Metanephros (tissue), 2 donors: Measurements from ENCODE around the gene POLR2L. TPM values are rescaled to one million over a fixed set of nuclear protein-coding genes. Genes with fewer than 3 reads are reported as not detected.

ENCODE experiments used
- small RNA-seq: library from RNA; depleted of rRNA; stranded (forward); fragments of <200 nt; gene quantifications from one replicate; pipeline ENCODE3, GENCODE V24; 2014; ENCODE audit warnings: low replicate concordance
- total RNA-seq: library from RNA; depleted of rRNA; stranded (reverse); fragments of >200 nt; gene quantifications from one replicate; pipeline ENCODE4 v1.2.3, GENCODE V29; 2014

Gene POLR2L
- 39.9 TPM for total RNA-seq

DNA sequence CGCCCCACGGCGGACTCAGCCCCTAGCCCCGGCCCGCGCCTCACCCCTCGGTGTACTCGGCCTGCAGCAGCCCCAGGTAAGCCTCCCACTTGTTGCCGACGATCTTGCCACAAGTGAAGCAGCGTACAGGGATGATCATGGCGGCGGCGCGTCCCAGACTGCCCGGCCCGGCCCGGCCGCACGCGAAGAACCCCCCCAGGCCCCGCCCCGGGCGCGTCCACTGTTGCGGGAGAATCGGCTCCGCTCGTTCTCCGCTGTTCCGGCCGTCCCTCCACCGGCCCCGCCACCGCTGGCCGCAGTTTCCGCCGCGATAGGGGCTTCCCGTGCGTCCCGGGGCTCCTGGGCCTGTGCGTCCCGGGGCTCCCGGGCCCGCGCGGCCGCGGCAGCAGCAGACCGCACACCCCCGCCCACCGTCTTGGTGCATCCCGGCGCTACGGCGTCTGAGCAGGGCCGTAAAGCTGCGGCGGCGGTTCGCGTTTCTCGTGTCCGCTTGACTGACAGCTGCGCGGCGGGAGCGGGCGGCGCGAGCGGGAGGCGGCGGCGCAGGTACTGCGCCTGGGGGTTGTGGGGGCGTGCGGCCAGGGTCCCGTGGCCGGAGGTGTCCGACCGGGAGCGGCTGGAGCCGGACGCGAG, at the start of gene POLR2L, which contains the start of gene TSPAN4:
TSS of gene POLR2L (minus strand) at position 160 of the 633 bp plus-strand sequence. CDS start at position 139, 21 bp downstream.
TSS of gene TSPAN4 (plus strand) at position 483 of the 633 bp plus-strand sequence. CDS start 7,453 bp downstream, outside the sequence.

DNA sequence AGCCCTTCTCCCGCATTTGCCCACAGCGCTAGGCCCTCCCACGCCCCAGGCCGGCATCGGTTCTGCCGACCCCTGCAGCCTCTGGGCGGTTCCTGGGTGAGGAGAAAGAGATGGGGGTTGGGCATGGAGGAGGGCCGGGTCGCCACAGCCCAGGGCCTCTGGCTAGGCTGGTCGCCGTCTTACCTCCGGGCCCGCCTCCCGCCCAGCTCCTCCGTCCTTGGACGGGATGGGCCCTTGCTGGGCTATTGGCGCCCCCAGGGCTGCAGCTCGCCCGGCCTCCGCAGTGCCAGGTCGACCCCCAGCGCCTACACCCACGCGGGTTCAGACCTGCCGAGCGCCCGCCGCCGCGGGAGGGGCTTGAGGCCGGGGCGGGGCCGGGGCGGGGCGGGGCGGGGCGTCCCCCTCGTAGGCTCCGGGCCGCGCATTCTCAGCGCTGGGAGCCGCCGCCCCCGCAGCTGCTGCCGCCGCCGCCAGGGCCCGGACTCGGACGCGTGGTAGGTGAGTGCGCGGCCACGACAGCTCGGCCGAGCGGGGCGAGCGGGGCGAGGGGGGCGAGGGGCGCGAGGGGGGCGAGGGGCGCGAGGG, 9.7 kb downstream of the POLR2L start, which contains the start of gene CD151:
TSS of gene CD151 (plus strand) at position 424 of the 585 bp plus-strand sequence. CDS start 3,118 bp downstream, outside the sequence.

DNA sequence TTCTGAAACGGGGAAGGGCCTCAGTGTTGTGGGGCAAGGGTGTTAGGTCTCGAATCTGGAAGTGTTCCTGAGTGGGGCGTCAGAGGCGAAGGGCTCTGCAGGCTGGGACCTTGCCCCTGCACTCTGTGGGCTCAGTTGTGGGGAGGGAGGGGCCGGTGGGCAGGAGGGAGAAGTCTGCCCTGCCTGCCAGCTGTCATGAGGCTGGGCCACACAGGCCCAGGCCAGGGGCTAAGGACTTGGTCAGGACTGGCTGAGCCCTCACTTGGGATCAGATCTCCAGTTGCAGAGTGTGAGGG, 14.5 kb downstream of the POLR2L start, which contains the start of gene CRACR2B:
TSS of gene CRACR2B (plus strand) at position 23 of the 296 bp plus-strand sequence. CDS start 689 bp downstream, outside the sequence.

DNA sequence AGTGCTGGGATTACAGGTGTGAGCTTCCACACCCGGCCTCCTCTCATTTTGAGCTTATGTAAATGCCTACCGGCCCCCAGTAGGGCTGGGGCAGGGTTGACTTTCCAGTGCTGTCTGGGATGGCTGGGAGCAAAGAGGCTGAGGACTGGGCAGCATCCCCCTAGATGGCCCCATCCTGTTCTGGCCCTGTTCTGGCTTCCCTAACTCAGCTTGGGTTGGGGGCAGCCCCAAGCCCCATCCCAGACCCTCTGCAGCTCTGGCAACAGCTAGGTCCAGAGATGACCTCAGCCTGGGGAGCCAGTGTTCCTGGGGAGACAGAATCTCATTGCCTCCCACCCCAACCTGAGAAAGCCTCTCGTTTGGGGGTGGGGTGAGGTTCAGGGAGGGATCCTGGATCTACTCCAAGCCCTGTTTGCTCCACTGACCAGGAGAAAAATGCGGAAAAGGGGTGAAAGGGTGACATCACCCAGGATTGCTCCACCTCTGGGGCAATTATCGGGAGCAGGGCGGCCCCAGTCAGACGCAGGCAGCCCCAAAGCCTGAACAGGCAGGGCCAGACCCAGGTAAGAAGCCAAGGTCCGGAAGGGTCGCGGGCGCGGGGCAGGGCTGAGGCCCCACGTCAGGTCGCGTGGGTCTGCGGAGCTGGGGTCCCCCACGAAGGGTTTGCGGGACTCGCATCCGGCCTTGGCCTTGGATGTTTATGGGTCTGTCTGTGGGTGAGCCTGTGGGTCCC, 23.8 kb downstream of the POLR2L start, which contains the start of gene PNPLA2:
TSS of gene PNPLA2 (plus strand) at position 519 of the 733 bp plus-strand sequence. CDS start 805 bp downstream, outside the sequence.

GRCh38 chr11:809287-810039, 32.9 kb downstream of the POLR2L start, which contains the start of gene RPLP2:
Gene RPLP2, plus strand, starts transcription at chr11:809967. Its CDS starts 268 bp downstream, at chr11:810235.

DNA sequence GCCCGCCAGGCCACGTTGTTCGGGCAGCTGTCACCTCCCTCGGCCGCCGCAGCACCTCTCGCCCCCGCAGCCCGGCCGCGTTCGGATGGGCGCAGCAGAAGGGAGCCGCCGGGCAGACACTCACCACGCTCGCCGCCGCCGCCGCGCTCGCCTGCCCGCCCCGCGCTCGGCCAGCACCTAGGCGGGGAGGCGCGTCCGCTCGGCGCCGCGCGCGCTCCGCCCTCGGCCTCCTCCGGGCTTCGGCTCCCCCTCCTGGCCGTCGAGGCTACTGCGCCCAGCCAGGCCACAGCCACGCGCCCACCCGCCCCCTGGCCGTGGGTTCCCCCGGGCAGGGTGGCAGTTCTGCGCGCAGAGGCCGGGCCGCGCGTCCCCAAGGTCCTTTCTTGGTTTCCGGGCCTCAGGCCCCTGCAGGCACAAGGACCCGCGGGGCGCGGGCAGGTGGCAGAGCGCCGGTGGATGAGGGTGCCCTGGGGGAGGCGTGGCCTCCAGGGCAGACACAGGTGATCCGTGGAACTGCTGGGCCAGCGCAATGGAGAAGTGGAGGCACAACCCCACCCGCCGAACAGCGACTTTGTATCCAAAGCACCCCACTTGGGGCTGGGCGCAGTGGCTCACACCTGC, 44.1 kb downstream of the POLR2L start, which contains the start of gene SLC25A22:
TSS of gene SLC25A22 (minus strand) at position 189 of the 621 bp plus-strand sequence. CDS start 3,275 bp downstream, outside the sequence.

GRCh38 chr11:789943-790342, 52.4 kb downstream of the POLR2L start, which contains the start of gene CEND1:
Gene CEND1, minus strand, starts transcription at chr11:790090. Its CDS starts 1,514 bp downstream, at chr11:788576.

Small RNA genes within 50 kb of the gene (small RNA-seq; reads per million reads assigned to genes)
- gene SNORA52 = not detected

Other genes with a start within 250 kb of the POLR2L start
- gene IRF7, start 226.6 kb downstream of the POLR2L start, total RNA-seq = 18.1 TPM
- gene CDHR5, start 217.6 kb downstream of the POLR2L start, total RNA-seq = 21.3 TPM
- 7.6 TPM for gene SCT, start 215.3 kb downstream of the POLR2L start, total RNA-seq
- gene DRD4, start 205.3 kb downstream of the POLR2L start, total RNA-seq = 1.3 TPM
- gene DEAF1, start 147.3 kb downstream of the POLR2L start, total RNA-seq = 27.9 TPM
- gene TMEM80, start 146.7 kb downstream of the POLR2L start, total RNA-seq = 16.8 TPM
- gene EPS8L2, start 136.3 kb downstream of the POLR2L start, total RNA-seq = 137 TPM
- 118 TPM for gene TALDO1, start 95.1 kb downstream of the POLR2L start, total RNA-seq
- gene GATD1, start 65.0 kb downstream of the POLR2L start, total RNA-seq = 67.5 TPM
- 0.12 TPM for gene CEND1, start 52.4 kb downstream of the POLR2L start, total RNA-seq
- 10.7 TPM for gene SLC25A22, start 44.2 kb downstream of the POLR2L start, total RNA-seq
- gene PIDD1, start 37.3 kb downstream of the POLR2L start, total RNA-seq = 19.7 TPM
- gene RPLP2, start 32.6 kb downstream of the POLR2L start, total RNA-seq = 558 TPM
- 76.7 TPM for gene PNPLA2, start 23.6 kb downstream of the POLR2L start, total RNA-seq
- gene CRACR2B, start 14.6 kb downstream of the POLR2L start, total RNA-seq = 12.9 TPM
- 153 TPM for gene CD151, start 9.6 kb downstream of the POLR2L start, total RNA-seq
- 75.3 TPM for gene TSPAN4, start 323 bp upstream of the POLR2L start, total RNA-seq
- gene CHID1, start 68.3 kb upstream of the POLR2L start, total RNA-seq = 55.0 TPM
- 93.0 TPM for gene AP2A2, start 83.3 kb upstream of the POLR2L start, total RNA-seq
- gene MUC6, start 194.2 kb upstream of the POLR2L start, total RNA-seq = 5.0 TPM
- under 0.01 TPM for gene MUC2, start 232.3 kb upstream of the POLR2L start, total RNA-seq